ENCODE measurements around the gene ARID5A.

DNA sequence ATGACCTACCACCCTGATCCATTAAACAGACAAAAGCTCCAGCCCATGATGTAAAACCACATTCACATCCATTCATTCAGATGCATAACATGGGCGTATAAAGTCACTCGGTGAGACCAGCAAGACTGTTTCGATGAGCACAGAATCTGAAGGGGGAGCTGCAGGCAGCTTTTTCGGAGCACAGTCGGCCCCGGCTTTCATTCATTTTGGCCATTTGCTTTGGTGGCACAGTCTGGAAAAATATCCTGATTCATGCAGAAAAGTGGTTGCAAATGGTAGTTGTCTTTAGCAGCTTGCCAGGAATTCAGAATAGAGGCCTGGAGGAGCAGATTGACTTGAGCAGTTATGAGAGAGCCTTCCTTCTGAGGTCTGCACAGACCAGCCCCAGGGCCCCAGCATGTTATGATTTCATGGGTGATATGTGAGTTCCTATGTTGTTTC, 11.2 kb downstream of the ARID5A start:
- TF ChIP-seq, protein P1, sequence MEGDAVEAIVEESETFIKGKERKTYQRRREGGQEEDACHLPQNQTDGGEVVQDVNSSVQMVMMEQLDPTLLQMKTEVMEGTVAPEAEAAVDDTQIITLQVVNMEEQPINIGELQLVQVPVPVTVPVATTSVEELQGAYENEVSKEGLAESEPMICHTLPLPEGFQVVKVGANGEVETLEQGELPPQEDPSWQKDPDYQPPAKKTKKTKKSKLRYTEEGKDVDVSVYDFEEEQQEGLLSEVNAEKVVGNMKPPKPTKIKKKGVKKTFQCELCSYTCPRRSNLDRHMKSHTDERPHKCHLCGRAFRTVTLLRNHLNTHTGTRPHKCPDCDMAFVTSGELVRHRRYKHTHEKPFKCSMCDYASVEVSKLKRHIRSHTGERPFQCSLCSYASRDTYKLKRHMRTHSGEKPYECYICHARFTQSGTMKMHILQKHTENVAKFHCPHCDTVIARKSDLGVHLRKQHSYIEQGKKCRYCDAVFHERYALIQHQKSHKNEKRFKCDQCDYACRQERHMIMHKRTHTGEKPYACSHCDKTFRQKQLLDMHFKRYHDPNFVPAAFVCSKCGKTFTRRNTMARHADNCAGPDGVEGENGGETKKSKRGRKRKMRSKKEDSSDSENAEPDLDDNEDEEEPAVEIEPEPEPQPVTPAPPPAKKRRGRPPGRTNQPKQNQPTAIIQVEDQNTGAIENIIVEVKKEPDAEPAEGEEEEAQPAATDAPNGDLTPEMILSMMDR (IDR thresholded peaks at IDR 0.05): no peak
- no peak for TF ChIP-seq POLR2A (IDR thresholded peaks at IDR 0.05)

Data from right lobe of liver (tissue), 4 donors.